Measurements from ENCODE around the gene APBA2.

APBA2 gene

DNA sequence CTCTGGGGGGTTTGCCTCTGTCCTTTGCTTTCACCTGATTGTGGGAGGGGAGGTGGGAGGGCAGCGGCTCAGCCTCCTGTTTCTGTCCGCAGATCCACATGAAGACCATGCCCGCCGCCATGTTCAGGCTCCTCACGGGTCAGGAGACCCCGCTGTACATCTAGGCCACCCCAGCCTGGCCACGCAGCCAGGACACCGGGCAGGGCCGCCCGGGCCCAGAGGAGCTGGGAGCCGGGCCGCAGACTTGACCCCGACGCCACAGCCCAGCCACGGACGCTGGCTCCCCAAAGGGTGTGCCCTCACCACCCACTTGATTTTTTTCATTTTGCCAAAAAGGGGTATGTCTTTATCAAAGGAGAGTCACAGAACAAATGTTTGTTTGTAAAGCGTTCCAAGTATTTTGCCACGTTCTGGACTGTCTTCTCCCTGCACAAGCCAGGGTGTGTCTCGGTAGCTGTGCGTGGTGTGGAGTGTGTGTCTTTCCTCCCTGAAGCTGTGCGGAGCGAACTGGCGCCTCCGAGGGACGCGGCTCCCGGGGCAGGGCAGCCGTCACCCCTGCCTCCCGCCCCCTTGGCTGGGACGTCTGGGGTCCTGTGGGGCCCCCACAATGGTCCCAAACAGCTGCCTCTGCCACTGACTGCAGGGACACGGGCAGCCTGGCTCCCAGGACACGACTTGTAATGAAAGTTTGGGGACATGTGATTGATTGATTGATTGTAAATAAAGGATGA is 231.4 kb downstream of the APBA2 start:
- Histone ChIP-seq H3K9me3 (ENCODE audit: control insufficient read depth, insufficient read depth, low read length) (no peaks in the 10 kb centered on the region), H3K9ac (ENCODE audit: low read depth, low read length) (no peak overlapping the region), H3K4me1 (ENCODE audit: control insufficient read depth, insufficient read depth, low read length) (peaks cover 2% of the 10 kb centered on the region), H3K36me3 (ENCODE audit: control insufficient read depth, insufficient read depth, low read length) (no peaks in the 10 kb centered on the region), H3K4me3 (ENCODE audit: low read depth, low read length) (no peak overlapping the region), H3K27me3 (ENCODE audit: control insufficient read depth, insufficient read depth, low read length) (no peaks in the 10 kb centered on the region)

DNA sequence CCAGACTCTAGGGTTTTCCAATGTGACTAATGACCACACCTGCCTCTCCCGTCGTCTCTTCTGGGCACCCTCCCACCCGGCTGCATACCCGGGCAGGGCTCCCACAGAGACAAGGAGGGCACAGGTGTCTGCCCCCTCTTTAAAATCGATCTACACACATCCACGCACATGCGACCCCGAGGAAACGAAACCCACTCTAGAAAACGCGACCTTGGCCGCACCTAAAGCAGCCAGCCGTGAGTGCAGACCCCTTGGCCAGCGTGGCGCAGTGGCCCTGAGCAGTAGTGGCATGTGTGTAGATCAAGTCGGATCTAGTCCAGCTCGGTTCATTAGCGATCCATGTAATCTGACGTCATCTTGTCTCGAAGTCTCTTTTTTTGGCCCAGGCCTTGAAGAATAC is 232.0 kb downstream of the APBA2 start:
- Histone ChIP-seq H3K9ac (ENCODE audit: low read depth, low read length) (no peak overlapping the region), H3K36me3 (ENCODE audit: control insufficient read depth, insufficient read depth, low read length) (no peaks in the 10 kb centered on the region), H3K27me3 (ENCODE audit: control insufficient read depth, insufficient read depth, low read length) (no peaks in the 10 kb centered on the region), H3K4me3 (ENCODE audit: low read depth, low read length) (no peak overlapping the region), H3K4me1 (ENCODE audit: control insufficient read depth, insufficient read depth, low read length) (peaks cover 2% of the 10 kb centered on the region), H3K9me3 (ENCODE audit: control insufficient read depth, insufficient read depth, low read length) (no peaks in the 10 kb centered on the region)

DNA sequence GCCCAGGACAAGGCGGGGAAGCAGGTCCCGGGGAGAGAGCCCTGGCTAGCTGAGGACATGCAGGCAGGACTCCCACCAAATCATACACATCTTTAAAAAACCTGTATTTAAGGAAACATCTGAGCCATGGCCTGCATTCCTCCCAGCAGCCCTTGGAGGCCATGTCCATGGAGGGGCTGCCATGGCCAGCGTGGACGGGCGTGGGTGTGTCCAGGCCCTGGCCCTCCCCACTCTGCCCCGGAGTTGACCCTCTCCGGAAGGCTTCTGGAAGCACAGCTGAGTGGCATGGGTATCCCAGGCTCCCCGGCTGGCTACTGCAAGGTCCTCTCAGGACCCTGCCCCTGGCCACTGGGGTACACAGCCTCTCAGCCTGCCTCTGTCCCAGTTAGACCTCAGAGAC is 234.1 kb downstream of the APBA2 start:
- H3K36me3 ChIP-seq (ENCODE audit: control insufficient read depth, insufficient read depth, low read length) = no peaks in the 10 kb centered on the region
- H3K4me1 ChIP-seq (ENCODE audit: control insufficient read depth, insufficient read depth, low read length) = no peaks in the 10 kb centered on the region
- H3K4me3 ChIP-seq (ENCODE audit: low read depth, low read length) = no peak overlapping the region
- H3K27me3 ChIP-seq (ENCODE audit: control insufficient read depth, insufficient read depth, low read length) = no peaks in the 10 kb centered on the region
- no peaks in the 10 kb centered on the region for H3K9me3 ChIP-seq (ENCODE audit: control insufficient read depth, insufficient read depth, low read length)
- H3K9ac ChIP-seq (ENCODE audit: low read depth, low read length) = no peak overlapping the region

DNA sequence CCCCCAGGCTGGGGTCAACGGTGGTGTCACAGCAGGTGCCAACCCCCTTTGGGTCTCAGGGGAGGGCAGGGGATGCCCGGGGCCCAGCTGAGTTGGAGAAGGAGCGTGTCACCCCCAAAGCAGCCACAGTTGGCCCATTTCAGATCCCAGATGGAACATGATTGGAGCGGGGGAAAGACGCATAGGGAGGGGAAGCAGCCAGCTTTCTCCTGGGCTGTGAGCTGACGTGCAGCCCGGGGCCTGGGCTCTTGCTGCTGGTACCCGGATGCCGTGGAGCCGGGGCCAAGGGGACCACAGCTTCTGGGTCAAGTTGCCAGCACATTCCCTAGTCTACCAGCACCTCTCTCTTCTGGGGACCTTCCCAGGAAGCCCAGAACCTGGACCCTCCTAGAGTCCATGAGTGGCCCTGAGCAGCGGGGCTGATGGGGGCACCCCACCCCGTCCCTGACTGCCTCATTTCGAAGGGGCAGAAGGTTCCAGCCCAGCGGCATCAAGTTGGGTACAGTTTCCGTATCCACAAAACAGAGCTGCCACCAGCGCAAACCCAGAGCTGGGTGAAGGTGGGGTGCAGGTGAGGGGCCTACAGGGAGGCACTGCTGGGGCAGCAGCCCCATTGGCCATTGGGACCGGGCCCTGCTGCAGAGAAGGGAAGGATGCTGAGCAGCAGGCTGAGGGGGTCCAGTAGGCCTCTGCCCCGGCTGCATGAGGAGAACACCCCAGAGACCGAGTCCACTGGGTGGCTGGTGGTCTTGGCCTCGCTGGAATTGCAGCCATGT is 235.0 kb downstream of the APBA2 start:
- no peak overlapping the region for H3K9ac ChIP-seq (ENCODE audit: low read depth, low read length)
- no peaks in the 10 kb centered on the region for H3K36me3 ChIP-seq (ENCODE audit: control insufficient read depth, insufficient read depth, low read length)
- H3K4me1 ChIP-seq (ENCODE audit: control insufficient read depth, insufficient read depth, low read length) = no peaks in the 10 kb centered on the region
- H3K27me3 ChIP-seq (ENCODE audit: control insufficient read depth, insufficient read depth, low read length) = no peaks in the 10 kb centered on the region
- H3K9me3 ChIP-seq (ENCODE audit: control insufficient read depth, insufficient read depth, low read length) = no peaks in the 10 kb centered on the region
- H3K4me3 ChIP-seq (ENCODE audit: low read depth, low read length) = no peak overlapping the region

DNA sequence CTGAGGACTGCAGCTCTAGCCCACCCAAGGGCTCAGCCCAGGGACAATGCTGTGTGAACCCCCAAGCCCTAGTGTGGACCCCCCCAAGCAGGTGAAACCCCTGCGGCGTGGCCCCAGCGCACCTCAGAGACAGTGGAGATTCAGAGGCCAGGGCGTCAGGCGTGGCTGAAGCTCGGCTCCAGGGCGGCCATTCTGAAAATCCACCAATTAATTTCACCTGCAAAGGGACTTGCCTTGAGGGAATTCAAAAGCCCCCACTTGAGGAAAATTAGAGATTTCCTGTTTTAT is 235.5 kb downstream of the APBA2 start:
- H3K9me3 ChIP-seq (ENCODE audit: control insufficient read depth, insufficient read depth, low read length) = no peaks in the 10 kb centered on the region
- no peak overlapping the region for H3K9ac ChIP-seq (ENCODE audit: low read depth, low read length)
- H3K4me3 ChIP-seq (ENCODE audit: low read depth, low read length) = no peak overlapping the region
- no peaks in the 10 kb centered on the region for H3K27me3 ChIP-seq (ENCODE audit: control insufficient read depth, insufficient read depth, low read length)
- no peaks in the 10 kb centered on the region for H3K36me3 ChIP-seq (ENCODE audit: control insufficient read depth, insufficient read depth, low read length)
- no peaks in the 10 kb centered on the region for H3K4me1 ChIP-seq (ENCODE audit: control insufficient read depth, insufficient read depth, low read length)

DNA sequence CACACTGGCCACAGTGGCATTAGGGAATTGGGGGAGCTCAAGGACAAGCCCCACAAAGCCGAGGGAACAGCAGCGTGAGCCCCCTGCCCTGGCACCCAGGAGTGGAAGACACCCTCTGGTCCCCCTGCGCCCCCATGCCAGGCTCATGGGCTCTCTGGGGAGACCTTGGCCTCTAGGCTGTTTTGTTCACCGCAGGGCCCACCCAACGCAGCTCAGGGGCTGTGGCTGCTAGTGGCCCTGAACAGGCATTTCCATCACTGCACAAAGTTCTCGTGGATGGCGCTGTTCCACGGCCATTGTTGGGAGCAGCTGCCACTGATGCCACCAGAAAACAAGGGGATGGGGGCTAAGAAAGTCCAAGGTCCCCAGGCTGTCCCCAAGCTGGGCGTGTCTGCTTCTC is 236.1 kb downstream of the APBA2 start:
- no peaks in the 10 kb centered on the region for H3K27me3 ChIP-seq (ENCODE audit: control insufficient read depth, insufficient read depth, low read length)
- no peaks in the 10 kb centered on the region for H3K9me3 ChIP-seq (ENCODE audit: control insufficient read depth, insufficient read depth, low read length)

DNA sequence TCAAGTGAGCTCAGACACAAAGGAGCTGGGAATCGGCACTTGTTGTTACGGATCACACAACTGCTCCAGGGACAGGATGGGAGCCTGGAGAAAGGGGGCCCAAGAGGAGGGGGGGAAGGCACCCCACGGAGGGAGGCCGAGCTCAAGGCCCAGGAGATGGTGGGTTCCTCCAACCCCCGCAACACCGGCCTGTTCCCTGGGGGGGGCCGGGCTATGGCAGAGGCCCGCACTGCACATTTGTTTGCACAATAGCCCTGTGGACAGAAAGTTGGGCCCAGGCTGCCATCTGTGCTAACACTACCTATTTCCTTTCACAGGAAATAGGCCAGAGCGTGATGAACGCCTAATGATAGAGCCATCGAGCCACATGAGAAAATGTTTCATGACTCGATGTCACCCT is 236.7 kb downstream of the APBA2 start:
- no peak overlapping the region for H3K9ac ChIP-seq (ENCODE audit: low read depth, low read length)
- no peaks in the 10 kb centered on the region for H3K27me3 ChIP-seq (ENCODE audit: control insufficient read depth, insufficient read depth, low read length)
- no peaks in the 10 kb centered on the region for H3K4me1 ChIP-seq (ENCODE audit: control insufficient read depth, insufficient read depth, low read length)
- H3K9me3 ChIP-seq (ENCODE audit: control insufficient read depth, insufficient read depth, low read length) = no peaks in the 10 kb centered on the region
- H3K4me3 ChIP-seq (ENCODE audit: low read depth, low read length) = no peak overlapping the region
- no peaks in the 10 kb centered on the region for H3K36me3 ChIP-seq (ENCODE audit: control insufficient read depth, insufficient read depth, low read length)

More for the DNA sequence above, 236.1 kb downstream of the APBA2 start:
- no peak overlapping the region for H3K4me3 ChIP-seq (ENCODE audit: low read depth, low read length)
- H3K9ac ChIP-seq (ENCODE audit: low read depth, low read length) = no peak overlapping the region
- no peaks in the 10 kb centered on the region for H3K4me1 ChIP-seq (ENCODE audit: control insufficient read depth, insufficient read depth, low read length)
- no peaks in the 10 kb centered on the region for H3K36me3 ChIP-seq (ENCODE audit: control insufficient read depth, insufficient read depth, low read length)

DNA sequence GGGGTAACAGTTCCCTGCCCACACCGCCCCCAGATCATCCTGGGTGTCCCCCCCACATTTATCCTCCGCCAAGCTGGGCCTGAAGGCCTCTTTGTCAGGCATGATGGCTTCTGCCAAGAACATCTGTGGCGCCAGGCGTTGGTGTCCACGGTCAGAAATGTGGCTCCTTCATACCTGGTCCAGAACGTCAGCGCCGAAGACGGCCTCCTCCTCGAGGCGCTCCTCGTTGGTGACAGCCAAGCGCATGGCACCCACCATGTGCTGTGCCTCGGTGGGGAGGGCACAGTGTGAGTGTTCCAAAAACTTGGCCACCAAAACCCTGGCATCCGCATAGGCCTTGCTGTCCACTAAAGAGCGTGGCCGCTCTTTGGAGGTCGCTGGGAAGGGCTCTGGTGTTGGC is 237.4 kb downstream of the APBA2 start:
- H3K4me3 ChIP-seq (ENCODE audit: low read depth, low read length) = no peak overlapping the region
- no peak overlapping the region for H3K9ac ChIP-seq (ENCODE audit: low read depth, low read length)
- H3K9me3 ChIP-seq (ENCODE audit: control insufficient read depth, insufficient read depth, low read length) = no peaks in the 10 kb centered on the region
- no peaks in the 10 kb centered on the region for H3K4me1 ChIP-seq (ENCODE audit: control insufficient read depth, insufficient read depth, low read length)
- H3K27me3 ChIP-seq (ENCODE audit: control insufficient read depth, insufficient read depth, low read length) = no peaks in the 10 kb centered on the region
- H3K36me3 ChIP-seq (ENCODE audit: control insufficient read depth, insufficient read depth, low read length) = no peaks in the 10 kb centered on the region

DNA sequence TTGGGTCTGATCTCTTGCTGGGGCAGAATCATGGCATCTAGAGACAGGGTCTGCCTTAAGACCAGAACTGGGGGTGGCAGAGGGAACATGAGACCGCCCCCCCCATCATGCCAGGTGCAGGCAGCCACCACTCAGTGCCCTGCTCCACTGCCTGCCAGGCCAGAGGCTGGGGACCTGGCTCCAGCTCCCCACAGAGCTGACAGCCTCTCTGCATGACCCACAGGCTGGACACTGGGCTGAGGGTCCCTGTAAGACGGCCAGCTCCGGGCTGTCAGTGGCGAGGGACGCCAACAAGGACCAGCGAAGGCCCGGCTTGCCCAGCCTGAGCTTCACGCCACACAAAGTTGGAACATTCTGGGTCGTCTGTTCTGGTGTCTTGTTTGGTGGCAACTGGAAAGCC is 238.2 kb downstream of the APBA2 start:
- no peaks in the 10 kb centered on the region for H3K36me3 ChIP-seq (ENCODE audit: control insufficient read depth, insufficient read depth, low read length)
- H3K9ac ChIP-seq (ENCODE audit: low read depth, low read length) = no peak overlapping the region
- H3K4me3 ChIP-seq (ENCODE audit: low read depth, low read length) = no peak overlapping the region
- no peaks in the 10 kb centered on the region for H3K9me3 ChIP-seq (ENCODE audit: control insufficient read depth, insufficient read depth, low read length)
- no peaks in the 10 kb centered on the region for H3K4me1 ChIP-seq (ENCODE audit: control insufficient read depth, insufficient read depth, low read length)
- H3K27me3 ChIP-seq (ENCODE audit: control insufficient read depth, insufficient read depth, low read length) = no peaks in the 10 kb centered on the region

DNA sequence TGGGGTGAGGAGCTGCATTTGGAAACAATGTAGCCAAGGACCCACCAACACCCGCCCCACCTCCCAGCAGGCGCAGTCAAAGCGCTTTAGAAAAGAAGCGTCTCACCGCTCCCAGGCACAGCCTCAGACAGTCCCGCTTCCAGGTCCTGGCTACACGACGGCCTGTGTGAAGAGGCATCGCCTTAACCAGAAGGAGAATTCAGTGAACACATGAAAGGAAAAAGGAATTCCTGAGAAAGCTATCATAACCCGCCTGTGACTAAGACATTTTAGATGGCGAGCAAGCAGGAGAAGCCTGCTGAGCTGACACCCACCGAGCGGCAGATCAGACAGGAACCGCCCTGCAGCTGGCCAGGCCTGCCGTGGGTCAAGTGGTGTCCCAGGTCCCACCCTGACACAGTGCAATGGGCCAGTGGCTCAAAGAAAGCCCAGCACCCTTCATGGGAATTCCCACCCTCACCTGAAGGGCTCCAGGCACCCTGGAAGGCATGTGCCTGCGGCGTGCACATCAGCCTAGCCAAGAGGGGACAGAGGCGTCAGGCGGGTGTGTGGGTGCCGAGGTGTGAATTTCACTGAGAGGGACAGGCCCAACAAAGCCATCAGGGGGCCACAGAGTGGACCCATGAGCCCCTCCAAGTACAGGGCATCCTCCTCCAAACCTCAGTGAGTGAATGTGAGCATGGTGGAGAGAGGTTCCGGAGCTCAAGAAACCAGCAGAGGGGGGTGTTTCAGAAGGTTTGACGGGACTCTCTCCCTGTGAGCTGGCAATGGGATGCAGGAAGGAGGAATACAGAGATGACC is 239.0 kb downstream of the APBA2 start:
- Histone ChIP-seq H3K4me3 (ENCODE audit: low read depth, low read length) (no peak overlapping the region), H3K4me1 (ENCODE audit: control insufficient read depth, insufficient read depth, low read length) (no peaks in the 10 kb centered on the region), H3K9me3 (ENCODE audit: control insufficient read depth, insufficient read depth, low read length) (no peaks in the 10 kb centered on the region), H3K27me3 (ENCODE audit: control insufficient read depth, insufficient read depth, low read length) (no peaks in the 10 kb centered on the region), H3K9ac (ENCODE audit: low read depth, low read length) (no peak overlapping the region), H3K36me3 (ENCODE audit: control insufficient read depth, insufficient read depth, low read length) (no peaks in the 10 kb centered on the region)

DNA sequence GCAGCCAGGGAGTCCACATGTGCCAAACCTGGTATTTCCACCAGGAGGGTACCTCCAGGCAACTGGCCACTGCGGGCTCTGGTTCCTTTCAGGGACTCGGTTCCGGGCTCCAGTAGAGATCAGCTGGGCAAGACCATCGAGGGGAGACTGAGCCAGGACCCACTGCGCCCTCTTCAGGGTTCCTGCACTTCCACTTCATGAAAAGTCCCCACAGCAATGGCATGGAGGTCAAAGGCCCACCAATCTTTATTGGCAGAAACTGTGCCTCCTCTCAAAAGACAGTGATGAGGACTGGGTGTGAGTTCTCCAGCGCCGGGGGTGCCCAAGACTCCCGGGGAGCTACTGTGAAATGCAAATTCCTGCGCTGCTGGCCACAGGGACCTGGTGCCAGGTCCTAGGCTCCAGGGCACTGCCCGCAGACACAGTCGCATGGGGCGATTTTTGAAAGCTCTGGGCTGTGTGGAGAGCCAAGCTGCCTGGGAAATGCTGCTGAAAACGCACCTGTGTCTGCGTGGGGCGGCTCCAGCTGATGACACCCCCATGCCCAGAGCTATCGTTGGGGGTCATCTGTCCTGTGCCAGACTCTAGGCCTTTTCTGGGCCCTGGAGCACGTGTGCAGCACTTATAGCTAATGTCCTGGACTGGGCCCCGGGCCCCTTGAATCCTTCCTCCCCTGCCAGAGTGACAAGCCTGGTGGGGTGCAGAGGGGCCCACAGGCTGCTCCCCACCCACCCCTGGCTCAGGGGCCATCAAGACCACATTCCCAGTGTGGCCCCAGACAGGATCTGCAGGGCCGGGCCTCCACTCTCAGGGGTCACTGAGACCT is 239.8 kb downstream of the APBA2 start:
- H3K27me3 ChIP-seq (ENCODE audit: control insufficient read depth, insufficient read depth, low read length) = no peaks in the 10 kb centered on the region
- H3K36me3 ChIP-seq (ENCODE audit: control insufficient read depth, insufficient read depth, low read length) = no peaks in the 10 kb centered on the region
- no peak overlapping the region for H3K9ac ChIP-seq (ENCODE audit: low read depth, low read length)
- H3K9me3 ChIP-seq (ENCODE audit: control insufficient read depth, insufficient read depth, low read length) = no peaks in the 10 kb centered on the region
- H3K4me3 ChIP-seq (ENCODE audit: low read depth, low read length) = no peak overlapping the region
- H3K4me1 ChIP-seq (ENCODE audit: control insufficient read depth, insufficient read depth, low read length) = no peaks in the 10 kb centered on the region

All from iPS-15b (cell line).